SJCRH30 (cell line): Measurements from ENCODE around the gene AGFG2. TPM values are rescaled to one million over a fixed set of nuclear protein-coding genes. Genes with fewer than 3 reads are reported as not detected.

Source experiments
- DNase-seq, 2 experiments: peaks; one replicate each; pipeline ENCODE4 v3.0.0-alpha.2; 2015 to 2020
- H3K27ac ChIP-seq: fragments of 250-450 bp; sonication (Bioruptor Pico); 2 replicates; pipeline ENCODE4 v1.5.1; 2020; ENCODE audit warnings: mild to moderate bottlenecking, moderate library complexity
- H3K27me3 ChIP-seq: fragments of 250-450 bp; sonication (Bioruptor Pico); 2 replicates; pipeline ENCODE4 v1.5.1; 2020; ENCODE audit warnings: mild to moderate bottlenecking, moderate library complexity
- H3K36me3 ChIP-seq: fragments of 250-450 bp; sonication (Bioruptor Pico); 2 replicates; pipeline ENCODE4 v1.5.1; 2020; ENCODE audit warnings: mild to moderate bottlenecking, moderate library complexity
- H3K4me1 ChIP-seq: fragments of 250-450 bp; sonication (Bioruptor Pico); 2 replicates; pipeline ENCODE4 v1.5.1; 2020; ENCODE audit warnings: mild to moderate bottlenecking, moderate library complexity
- H3K4me3 ChIP-seq: fragments of 250-450 bp; sonication (Bioruptor Pico); 2 replicates; pipeline ENCODE4 v1.5.1; 2020; ENCODE audit warnings: mild to moderate bottlenecking, moderate library complexity
- H3K9me3 ChIP-seq: fragments of 250-450 bp; sonication (Bioruptor Pico); replicated peaks from 2 replicates; pipeline ENCODE4 v1.5.1; 2020; ENCODE audit warnings: mild to moderate bottlenecking, moderate library complexity
- total RNA-seq: library from RNA; depleted of rRNA; stranded (reverse); fragments of >200 nt; shearing (Covaris generic); gene quantifications from 2 replicates; pipeline ENCODE4 v1.2.3, GENCODE V29; 2014

AGFG2 gene
- total RNA-seq, 1 experiment from 2014 or later = 9.0 TPM

DNA sequence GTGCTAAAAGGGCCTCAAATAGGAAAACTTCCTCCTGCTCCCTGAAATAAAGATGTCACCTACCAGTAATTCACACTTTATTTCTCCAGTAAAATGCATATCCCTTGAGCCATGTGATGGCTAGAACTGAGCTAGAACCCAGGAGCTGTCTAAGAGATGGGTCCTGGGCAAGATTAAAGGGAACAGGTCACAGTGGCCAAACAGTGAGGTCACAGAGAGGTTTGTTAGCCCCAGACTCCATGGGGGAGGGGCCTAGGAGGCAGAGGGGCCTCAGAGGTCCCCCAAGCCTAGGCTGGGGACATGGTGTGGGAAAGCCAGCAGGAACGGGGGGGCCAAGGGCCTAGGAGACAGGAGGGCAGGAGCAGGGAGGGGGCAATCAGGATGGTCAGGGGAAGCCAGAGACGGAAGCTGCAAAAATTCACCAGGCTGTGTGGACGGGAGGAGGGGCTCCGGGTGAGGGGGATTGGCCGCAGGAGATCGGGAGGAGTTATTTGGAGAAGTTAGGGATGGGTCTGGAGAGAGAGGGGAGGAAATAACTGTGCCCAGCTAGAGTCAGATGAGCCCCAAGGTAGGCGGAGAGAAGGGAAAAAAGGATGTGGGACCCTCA, 50.4 kb downstream of the AGFG2 start:
- Histone ChIP-seq H3K4me3 (no peak overlapping the region), H3K27ac (no peak overlapping the region), H3K4me1 (peaks cover 5% of the 10 kb centered on the region; the same call in 1 of the 2 replicates), H3K27me3 (no peaks in the 10 kb centered on the region), H3K36me3 (no peaks in the 10 kb centered on the region), H3K9me3 (no peaks in the 10 kb centered on the region)
- DNase-seq = no peak

DNA sequence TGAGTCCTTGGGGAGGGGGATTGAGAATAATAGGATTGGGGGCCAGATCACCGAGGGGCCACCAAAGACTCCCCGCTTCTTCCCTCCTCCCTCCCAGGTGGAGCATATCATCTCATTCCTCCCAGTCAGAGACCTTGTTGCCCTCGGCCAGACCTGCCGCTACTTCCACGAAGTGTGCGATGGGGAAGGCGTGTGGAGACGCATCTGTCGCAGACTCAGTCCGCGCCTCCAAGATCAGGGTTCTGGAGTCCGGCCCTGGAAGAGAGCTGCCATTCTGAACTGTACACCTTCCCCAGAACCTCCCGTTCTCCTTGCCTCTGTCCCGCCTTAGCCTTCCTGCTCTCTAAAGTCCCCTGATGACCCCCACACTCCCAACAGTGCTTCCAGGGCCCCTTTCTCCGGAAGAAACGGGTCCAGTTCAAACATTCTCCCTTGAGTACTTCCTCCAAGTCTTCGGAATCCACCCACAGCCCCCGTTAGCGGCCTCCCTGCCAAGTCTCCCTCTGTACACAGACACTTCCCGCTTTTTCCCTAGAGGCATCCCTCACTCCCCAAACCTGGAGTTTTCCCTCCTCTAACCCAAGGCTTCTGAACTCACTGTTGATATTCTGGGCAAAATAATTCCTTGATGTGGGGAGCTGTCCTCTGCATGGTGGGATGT, 51.2 kb downstream of the AGFG2 start:
- Histone ChIP-seq H3K9me3 (no peaks in the 10 kb centered on the region), H3K27ac (no peak overlapping the region), H3K4me3 (no peak overlapping the region), H3K36me3 (no peaks in the 10 kb centered on the region), H3K4me1 (no peaks in the 10 kb centered on the region), H3K27me3 (no peaks in the 10 kb centered on the region)
- DNase-seq = no peak

DNA sequence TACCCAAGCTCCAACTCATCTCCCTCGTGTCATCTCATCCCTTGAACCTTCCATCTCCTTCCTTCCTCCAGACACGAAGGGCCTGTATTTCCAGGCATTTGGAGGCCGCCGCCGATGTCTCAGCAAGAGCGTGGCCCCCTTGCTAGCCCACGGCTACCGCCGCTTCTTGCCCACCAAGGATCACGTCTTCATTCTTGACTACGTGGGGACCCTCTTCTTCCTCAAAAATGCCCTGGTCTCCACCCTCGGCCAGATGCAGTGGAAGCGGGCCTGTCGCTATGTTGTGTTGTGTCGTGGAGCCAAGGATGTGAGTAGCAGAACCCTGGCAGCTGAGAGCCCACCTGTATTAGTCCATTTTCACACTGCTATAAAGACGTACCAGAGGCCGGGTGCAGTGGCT, 52.6 kb downstream of the AGFG2 start:
- DNase-seq = no peak
- no peak overlapping the region for H3K4me3 ChIP-seq
- H3K27me3 ChIP-seq = no peaks in the 10 kb centered on the region

DNA sequence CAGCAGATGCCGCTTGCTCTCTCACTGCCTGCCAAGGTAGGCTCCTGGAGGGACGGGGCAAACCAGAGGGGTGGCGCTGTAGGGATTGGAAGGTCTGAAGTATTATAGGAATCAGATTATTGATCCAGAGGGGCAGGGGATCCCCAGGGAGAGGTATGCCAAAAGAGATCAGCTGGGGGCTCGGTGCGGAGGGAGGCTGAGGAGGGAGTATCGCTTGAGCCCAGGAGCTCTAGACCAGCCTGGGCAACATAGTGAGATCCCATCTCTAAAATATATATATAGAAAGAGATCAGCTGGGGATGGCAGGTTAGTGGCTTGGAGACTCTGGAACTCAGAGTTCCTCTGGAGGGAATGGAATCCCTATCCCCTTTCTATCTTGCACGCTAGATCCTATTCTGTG, 56.2 kb downstream of the AGFG2 start:
- no peak for DNase-seq
- Histone ChIP-seq H3K36me3 (no peaks in the 10 kb centered on the region), H3K4me3 (no peak overlapping the region), H3K4me1 (no peaks in the 10 kb centered on the region), H3K27me3 (no peaks in the 10 kb centered on the region), H3K9me3 (no peaks in the 10 kb centered on the region), H3K27ac (no peak overlapping the region)

More for the DNA sequence above, 52.6 kb downstream of the AGFG2 start:
- Histone ChIP-seq H3K27ac (no peak overlapping the region), H3K36me3 (no peaks in the 10 kb centered on the region), H3K4me1 (no peaks in the 10 kb centered on the region), H3K9me3 (no peaks in the 10 kb centered on the region)

DNA sequence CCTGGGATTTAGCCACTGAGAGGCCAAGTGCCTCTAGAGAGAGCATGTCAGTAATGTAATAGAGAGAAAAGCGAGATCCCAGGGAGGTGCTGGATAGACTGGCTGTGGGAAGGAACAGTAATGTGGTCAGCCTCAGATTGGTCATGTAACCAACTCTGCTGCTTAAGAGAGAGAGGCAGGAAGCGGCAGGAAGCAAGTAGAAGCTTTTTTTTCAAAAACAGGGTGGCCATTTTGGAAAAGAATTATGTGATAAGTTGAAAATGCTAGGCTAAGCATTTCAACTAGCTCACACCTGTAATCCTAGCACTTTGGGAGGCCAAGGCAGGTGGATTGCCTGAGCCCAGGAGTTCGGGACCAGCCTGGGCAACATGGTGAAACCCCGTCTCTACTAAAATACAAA, 59.4 kb downstream of the AGFG2 start:
- Histone ChIP-seq H3K4me1 (peaks cover 15% of the 10 kb centered on the region), H3K27me3 (no peaks in the 10 kb centered on the region), H3K36me3 (no peaks in the 10 kb centered on the region), H3K4me3 (no peak overlapping the region), H3K9me3 (no peaks in the 10 kb centered on the region), H3K27ac (no peak overlapping the region)
- DNase-seq = no peak

DNA sequence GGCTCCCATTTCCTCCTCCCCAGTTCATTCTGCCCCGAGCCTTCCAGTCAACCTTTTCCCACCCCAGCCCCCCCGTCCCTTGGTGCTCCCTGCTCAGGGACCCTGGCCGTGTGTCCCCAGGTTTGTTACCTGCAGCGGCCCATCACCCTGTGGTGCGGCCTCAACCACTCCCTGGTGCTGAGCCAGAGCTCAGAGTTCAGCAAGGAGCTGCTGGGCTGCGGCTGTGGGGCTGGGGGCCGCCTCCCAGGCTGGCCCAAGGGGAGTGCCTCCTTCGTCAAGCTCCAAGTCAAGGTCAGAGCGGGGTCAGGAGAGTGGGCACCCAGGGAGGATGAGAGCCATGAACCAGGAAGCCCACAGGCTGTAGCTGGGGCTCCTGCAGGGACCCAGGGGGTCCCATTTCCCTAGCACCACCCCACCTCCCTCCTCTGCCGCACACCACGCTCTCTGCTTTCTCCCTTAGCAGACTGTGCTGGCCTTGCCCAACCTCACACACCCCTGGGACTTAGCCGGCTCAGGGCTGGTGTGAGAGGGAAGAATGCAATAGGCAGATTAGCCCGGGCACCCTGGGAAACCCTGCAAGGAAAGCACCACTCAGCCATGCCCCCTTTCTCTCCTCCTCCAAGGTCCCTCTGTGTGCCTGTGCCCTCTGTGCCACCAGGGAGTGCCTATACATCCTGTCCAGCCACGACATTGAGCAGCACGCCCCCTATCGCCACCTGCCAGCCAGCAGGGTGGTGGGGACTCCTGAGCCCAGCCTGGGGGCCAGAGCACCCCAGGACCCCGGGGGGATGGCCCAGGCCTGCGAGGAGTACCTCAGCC, 61.1 kb downstream of the AGFG2 start:
- H3K4me3 ChIP-seq = no peak overlapping the region
- H3K9me3 ChIP-seq = no peaks in the 10 kb centered on the region
- H3K27me3 ChIP-seq = no peaks in the 10 kb centered on the region
- peaks cover 15% of the 10 kb centered on the region for H3K4me1 ChIP-seq
- no peak overlapping the region for H3K27ac ChIP-seq
- no peaks in the 10 kb centered on the region for H3K36me3 ChIP-seq
- no peak for DNase-seq

DNA sequence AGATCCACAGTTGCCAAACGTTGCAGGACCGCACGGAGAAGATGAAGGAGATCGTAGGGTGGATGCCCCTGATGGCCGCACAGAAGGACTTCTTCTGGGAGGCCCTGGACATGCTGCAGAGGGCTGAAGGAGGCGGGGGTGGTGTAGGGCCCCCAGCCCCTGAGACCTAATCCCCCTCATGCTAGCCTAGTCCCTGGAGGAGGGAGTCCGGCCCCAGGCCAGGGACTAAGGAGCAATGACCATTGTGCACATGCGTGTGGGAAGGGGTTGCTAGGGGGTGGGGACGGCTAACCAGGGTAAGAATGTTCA, 61.7 kb downstream of the AGFG2 start:
- H3K27me3 ChIP-seq = no peaks in the 10 kb centered on the region
- no peak for DNase-seq
- H3K36me3 ChIP-seq = no peaks in the 10 kb centered on the region
- H3K4me1 ChIP-seq = peaks cover 15% of the 10 kb centered on the region
- no peak overlapping the region for H3K27ac ChIP-seq
- H3K9me3 ChIP-seq = no peaks in the 10 kb centered on the region
- no peak overlapping the region for H3K4me3 ChIP-seq

DNA sequence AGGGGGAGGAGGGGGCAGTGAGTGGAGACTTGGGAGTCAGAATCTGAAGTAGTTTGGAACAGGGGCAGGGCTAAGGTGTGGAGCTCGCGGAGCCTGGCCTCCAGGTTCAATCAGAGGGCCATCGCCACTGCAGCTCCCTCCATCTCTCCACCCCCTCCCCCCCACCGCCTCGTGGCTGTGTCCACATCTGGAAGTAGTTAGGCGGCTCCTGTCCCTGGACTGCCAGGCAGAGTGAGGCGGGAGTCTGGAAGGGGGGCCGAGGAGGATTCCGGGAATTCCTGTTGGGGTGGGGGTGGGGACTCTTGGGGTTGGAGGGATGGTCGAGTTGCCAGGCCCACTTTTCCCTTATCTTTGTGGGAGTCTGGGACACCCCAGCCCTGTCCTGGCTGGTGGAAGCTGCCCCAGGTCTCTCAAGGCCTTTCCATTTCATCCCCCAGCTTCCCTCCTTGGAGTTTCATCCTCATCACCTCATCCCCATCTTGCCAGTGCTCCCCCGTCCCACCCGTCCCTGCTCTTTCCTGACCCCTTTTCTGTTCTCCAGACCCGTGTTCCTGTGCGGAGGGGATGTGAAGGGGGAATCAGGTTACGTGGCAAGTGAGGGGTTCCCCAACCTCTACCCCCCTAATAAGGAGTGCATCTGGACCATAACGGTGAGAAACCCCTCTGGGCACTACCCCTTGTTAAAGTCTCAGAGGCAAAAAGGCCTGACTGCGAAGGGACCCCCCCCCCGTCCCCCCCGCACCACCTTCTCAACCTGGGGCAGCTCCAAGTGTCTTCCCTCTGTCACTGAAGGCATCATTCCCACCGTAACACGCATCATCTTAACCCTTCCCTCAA, 64.1 kb downstream of the AGFG2 start:
- H3K9me3 ChIP-seq = no peaks in the 10 kb centered on the region
- H3K27ac ChIP-seq = peak overlapping the region; percentile 37; the same call in 1 of the 2 replicates
- H3K36me3 ChIP-seq = no peaks in the 10 kb centered on the region
- peak overlapping the region; percentile 66 for H3K4me3 ChIP-seq
- H3K4me1 ChIP-seq = peaks cover 15% of the 10 kb centered on the region
- no peaks in the 10 kb centered on the region for H3K27me3 ChIP-seq
- peak; percentile 62 to 68 for DNase-seq

DNA sequence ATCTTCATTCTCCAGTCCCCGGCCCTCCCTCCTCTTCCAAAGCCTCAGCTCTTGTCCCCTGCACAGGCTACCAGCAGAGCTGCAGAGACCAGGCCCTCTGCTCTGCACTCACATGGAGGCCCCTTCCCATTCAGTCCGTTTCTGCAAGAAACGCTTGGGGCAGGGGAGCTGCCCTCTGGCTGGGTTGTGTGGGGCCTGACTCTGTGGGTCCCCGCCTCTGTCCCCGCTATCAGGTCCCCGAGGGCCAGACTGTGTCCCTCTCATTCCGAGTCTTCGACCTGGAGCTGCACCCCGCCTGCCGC, 64.7 kb downstream of the AGFG2 start:
- Histone ChIP-seq H3K27me3 (no peaks in the 10 kb centered on the region), H3K4me3 (peak overlapping the region; percentile 66), H3K9me3 (no peaks in the 10 kb centered on the region), H3K4me1 (peaks cover 15% of the 10 kb centered on the region), H3K27ac (no peak overlapping the region; the same call in 1 of the 2 replicates), H3K36me3 (no peaks in the 10 kb centered on the region)
- DNase-seq = peak; percentile 53 to 71

DNA sequence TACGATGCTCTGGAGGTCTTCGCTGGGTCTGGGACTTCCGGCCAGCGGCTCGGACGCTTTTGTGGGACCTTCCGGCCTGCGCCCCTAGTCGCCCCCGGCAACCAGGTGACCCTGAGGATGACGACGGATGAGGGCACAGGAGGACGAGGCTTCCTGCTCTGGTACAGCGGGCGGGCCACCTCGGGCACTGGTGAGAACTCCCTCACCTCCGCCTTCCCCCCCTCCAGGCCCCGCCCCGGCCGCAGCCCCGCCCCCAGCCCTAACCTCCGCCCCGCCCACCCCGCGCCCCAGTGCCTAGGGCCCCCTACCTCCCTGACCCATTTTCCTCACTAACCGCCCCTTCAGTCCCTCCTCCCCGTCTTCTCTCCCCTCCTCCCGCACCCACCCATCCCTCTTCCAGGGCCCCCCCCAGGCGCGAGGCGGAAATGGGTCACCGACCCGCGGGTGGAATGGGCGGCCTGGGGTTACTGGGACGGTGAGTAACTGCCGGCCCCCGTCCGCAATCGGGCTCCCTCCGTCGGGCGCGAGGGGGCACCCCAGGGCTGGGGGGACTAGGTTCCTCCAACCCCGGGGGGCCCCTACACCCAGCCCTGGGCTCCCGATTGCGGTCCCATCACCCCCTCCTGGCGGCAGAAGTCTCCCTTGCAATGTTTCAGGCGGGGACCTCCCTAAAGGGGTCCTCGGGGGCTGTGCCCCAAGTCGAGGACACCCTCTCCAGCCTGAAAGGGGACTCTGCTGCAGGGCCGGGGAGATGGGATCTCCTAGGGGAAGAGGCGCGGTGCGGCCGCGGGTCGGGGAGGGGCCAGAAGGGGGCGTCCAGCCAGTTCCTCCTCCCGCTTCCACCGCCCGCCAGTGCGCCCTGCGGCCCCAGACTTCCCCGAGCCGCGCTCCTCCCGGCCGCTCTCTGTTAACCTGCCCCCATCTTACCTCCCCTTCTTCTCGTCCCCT, 65.3 kb downstream of the AGFG2 start:
- peak; percentile 89 to 90 for DNase-seq
- no peaks in the 10 kb centered on the region for H3K27me3 ChIP-seq
- H3K4me3 ChIP-seq = peak overlapping the region; percentile 66
- no peaks in the 10 kb centered on the region for H3K9me3 ChIP-seq
- no peaks in the 10 kb centered on the region for H3K36me3 ChIP-seq
- peak overlapping the region; percentile 44 for H3K27ac ChIP-seq
- H3K4me1 ChIP-seq = peaks cover 15% of the 10 kb centered on the region

DNA sequence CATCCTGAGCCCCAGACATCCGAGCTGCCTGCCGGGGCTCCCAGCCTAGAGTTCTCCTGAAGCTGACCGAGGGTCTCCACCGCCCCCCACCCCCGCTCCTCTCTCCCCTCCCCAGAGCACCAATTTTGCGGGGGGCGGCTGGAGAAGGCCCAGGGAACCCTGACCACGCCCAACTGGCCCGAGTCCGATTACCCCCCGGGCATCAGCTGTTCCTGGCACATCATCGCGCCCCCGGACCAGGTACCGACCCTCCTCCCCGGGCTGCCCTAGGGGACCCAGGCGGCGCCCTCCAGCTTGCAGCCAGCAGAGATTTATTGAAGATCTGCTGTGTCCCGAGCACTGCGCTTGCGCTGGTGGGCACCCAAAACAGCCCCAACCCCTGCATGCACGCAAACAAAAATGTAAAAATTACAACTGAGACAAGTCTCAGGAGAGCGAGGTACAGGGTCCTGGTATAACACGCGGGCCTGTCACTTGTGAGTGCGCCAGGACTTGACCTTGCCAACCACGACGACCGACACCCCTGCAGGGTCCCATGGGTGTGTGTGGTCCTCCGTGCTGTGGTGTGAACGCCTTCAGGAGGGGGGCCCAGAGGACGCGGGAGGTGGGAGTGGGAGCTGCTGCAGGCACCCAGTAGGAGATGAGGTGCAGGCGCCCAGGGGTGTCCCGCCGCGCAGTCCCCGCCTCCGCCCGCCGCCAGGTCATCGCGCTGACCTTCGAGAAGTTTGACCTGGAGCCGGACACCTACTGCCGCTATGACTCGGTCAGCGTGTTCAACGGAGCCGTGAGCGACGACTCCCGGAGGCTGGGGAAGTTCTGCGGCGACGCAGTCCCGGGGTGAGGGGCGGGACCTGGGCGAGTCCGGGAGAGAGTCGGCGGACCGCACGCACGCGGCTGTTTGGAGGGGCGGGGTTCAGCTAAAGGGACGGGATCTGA, 66.2 kb downstream of the AGFG2 start:
- Histone ChIP-seq H3K4me1 (peaks cover 15% of the 10 kb centered on the region), H3K36me3 (no peaks in the 10 kb centered on the region), H3K27ac (peak overlapping the region; percentile 44), H3K4me3 (peak overlapping the region; percentile 66), H3K27me3 (no peaks in the 10 kb centered on the region), H3K9me3 (no peaks in the 10 kb centered on the region)
- DNase-seq = peak in 1 of 2 experiments; percentile 51

DNA sequence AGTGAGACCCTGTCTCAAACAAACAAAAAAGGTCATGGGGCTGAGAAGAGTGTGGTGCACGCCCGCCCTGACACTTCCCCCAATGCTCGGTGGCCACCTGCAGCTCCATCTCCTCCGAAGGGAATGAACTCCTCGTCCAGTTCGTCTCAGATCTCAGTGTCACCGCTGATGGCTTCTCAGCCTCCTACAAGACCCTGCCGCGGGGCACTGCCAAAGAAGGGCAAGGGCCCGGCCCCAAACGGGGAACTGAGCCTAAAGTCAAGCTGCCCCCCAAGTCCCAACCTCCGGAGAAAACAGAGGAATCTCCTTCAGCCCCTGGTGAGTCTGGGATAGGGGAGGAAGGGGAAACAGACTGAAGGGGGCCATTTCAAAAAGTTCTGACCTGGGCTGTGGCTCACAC, 67.3 kb downstream of the AGFG2 start:
- no peak overlapping the region for H3K27ac ChIP-seq
- no peak overlapping the region for H3K4me3 ChIP-seq
- DNase-seq = no peak
- no peaks in the 10 kb centered on the region for H3K36me3 ChIP-seq
- no peaks in the 10 kb centered on the region for H3K9me3 ChIP-seq
- H3K4me1 ChIP-seq = peaks cover 14% of the 10 kb centered on the region
- no peaks in the 10 kb centered on the region for H3K27me3 ChIP-seq

DNA sequence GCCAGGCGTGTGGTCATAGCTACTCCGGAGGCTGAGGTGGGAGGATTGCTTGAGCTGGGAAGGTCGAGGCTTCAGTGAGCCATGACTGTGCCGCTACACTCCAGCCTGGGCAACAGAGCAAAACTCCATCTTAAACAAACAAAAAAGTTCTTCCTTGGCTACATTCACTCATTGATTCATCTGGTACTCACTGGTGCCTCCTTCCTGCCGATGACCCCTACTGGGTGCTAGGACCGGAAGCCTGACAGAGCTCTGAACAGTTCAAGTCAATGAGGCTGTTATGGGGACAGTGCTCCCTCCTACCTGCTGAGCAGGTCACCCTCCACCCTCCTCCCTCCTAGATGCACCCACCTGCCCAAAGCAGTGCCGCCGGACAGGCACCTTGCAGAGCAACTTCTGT, 68.1 kb downstream of the AGFG2 start:
- DNase-seq = no peak
- Histone ChIP-seq H3K36me3 (no peaks in the 10 kb centered on the region), H3K27ac (no peak overlapping the region), H3K4me3 (no peak overlapping the region), H3K4me1 (peaks cover 8% of the 10 kb centered on the region), H3K27me3 (no peaks in the 10 kb centered on the region), H3K9me3 (no peaks in the 10 kb centered on the region)
